HG02870 (cell line): Measurements from ENCODE around the gene INHBC.

Experiments
- ATAC-seq: cut with Tn5 transposase; IDR thresholded peaks from one replicate; pipeline ENCODE4 v1.9.1; 2021; ENCODE audit warnings: mild to moderate bottlenecking, moderate library complexity; ENCODE audit not compliant: unreplicated experiment

Gene INHBC

GRCh38 chr12:57465747-57466505 is 31.3 kb downstream of the INHBC start:
- ATAC-seq: no peak

- ATAC-seq: no peak
Measured at GRCh38 chr12:57467212-57467874, 32.8 kb downstream of the INHBC start.

- no peak for ATAC-seq
Measured at GRCh38 chr12:57467915-57468314, 33.3 kb downstream of the INHBC start.

GRCh38 chr12:57469296-57470164 is 34.9 kb downstream of the INHBC start:
- ATAC-seq: no peak

GRCh38 chr12:57470286-57470969 is 35.8 kb downstream of the INHBC start:
- no peak for ATAC-seq

- ATAC-seq: no peak
Measured at GRCh38 chr12:57470970-57471656, 36.5 kb downstream of the INHBC start.

- ATAC-seq: no peak
Measured at GRCh38 chr12:57471661-57472060, 37.1 kb downstream of the INHBC start.

GRCh38 chr12:57472391-57472790 is 37.8 kb downstream of the INHBC start:
- ATAC-seq: no peak

GRCh38 chr12:57473392-57473791 is 38.8 kb downstream of the INHBC start:
- ATAC-seq: no peak

GRCh38 chr12:57473886-57474285 is 39.3 kb downstream of the INHBC start:
- no peak for ATAC-seq

GRCh38 chr12:57474430-57474829 is 39.8 kb downstream of the INHBC start:
- no peak for ATAC-seq

- no peak for ATAC-seq
Measured at GRCh38 chr12:57474862-57475261, 40.3 kb downstream of the INHBC start.

GRCh38 chr12:57475271-57476161 is 40.9 kb downstream of the INHBC start:
- ATAC-seq: no peak

- ATAC-seq: peak; percentile 30
Measured at GRCh38 chr12:57476162-57476992, 41.8 kb downstream of the INHBC start.

- ATAC-seq: no peak
Measured at GRCh38 chr12:57476993-57477709, 42.6 kb downstream of the INHBC start.

- ATAC-seq: peak; percentile 43
Measured at GRCh38 chr12:57477710-57478681, 43.4 kb downstream of the INHBC start.

- no peak for ATAC-seq
Measured at GRCh38 chr12:57479043-57479375, 44.4 kb downstream of the INHBC start.
